HG03280 (cell line): ENCODE data around the gene SGCA.

Experiments used
- ATAC-seq: cut with Tn5 transposase; IDR thresholded peaks from one replicate; pipeline ENCODE4 v1.9.1; 2021; ENCODE audit warnings: mild to moderate bottlenecking, moderate library complexity; ENCODE audit not compliant: unreplicated experiment

SGCA gene

GRCh38 chr17:50180620-50181019, 14.8 kb downstream of the SGCA start:
- no peak for ATAC-seq

GRCh38 chr17:50181144-50181543, 15.3 kb downstream of the SGCA start:
- ATAC-seq, result no peak

GRCh38 chr17:50181591-50182560, 16.1 kb downstream of the SGCA start:
- ATAC-seq, result no peak

- no peak for ATAC-seq
Observed at GRCh38 chr17:50182783-50183420, 17.1 kb downstream of the SGCA start.

- no peak for ATAC-seq
Observed at GRCh38 chr17:50183421-50183994, 17.7 kb downstream of the SGCA start.

DNA sequence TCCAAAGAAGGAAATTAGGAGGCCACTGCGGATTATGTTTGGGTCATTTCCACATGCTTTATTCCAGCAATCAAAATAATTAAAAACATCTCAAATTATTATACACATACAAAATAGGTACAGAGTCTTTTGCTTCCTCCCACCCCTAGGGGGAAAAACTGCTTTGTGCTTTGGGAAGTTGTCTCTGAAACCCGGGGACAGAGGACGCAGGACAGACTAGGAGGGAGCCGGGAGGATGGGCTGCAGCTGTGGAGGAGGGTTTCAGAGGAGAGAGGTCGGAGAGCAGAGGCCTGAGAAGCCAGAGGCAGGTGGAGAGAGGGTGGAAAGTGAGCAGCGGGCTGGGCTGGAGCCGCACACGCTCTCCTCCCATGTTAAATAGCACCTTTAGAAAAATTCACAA, 18.3 kb downstream of the SGCA start:
- no peak for ATAC-seq

- no peak for ATAC-seq
Observed at GRCh38 chr17:50184611-50185398, 19.0 kb downstream of the SGCA start.

GRCh38 chr17:50185631-50186471, 20.0 kb downstream of the SGCA start:
- ATAC-seq, result no peak

GRCh38 chr17:50186661-50187393, 21.0 kb downstream of the SGCA start:
- no peak for ATAC-seq

GRCh38 chr17:50187394-50187725, 21.6 kb downstream of the SGCA start:
- ATAC-seq, result no peak

GRCh38 chr17:50187751-50188530, 22.1 kb downstream of the SGCA start:
- ATAC-seq, result no peak

DNA sequence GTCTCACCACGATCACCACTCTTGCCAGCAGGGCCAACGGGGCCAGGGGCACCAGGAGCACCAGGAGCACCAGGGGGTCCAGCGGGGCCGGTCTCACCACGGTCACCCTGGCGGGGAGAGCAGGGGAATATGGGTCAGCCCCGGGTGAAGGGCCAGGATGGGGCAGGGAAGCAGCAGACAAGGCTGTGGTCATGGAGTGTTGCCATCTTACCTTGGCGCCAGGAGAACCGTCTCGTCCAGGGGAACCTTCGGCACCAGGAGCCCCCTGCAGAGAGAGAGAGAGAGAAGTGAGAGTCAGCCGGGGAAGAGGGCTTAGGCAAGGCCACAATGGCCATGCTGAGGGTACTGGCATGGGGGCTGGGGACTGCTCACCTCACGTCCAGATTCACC, 22.7 kb downstream of the SGCA start:
- ATAC-seq, result no peak

DNA sequence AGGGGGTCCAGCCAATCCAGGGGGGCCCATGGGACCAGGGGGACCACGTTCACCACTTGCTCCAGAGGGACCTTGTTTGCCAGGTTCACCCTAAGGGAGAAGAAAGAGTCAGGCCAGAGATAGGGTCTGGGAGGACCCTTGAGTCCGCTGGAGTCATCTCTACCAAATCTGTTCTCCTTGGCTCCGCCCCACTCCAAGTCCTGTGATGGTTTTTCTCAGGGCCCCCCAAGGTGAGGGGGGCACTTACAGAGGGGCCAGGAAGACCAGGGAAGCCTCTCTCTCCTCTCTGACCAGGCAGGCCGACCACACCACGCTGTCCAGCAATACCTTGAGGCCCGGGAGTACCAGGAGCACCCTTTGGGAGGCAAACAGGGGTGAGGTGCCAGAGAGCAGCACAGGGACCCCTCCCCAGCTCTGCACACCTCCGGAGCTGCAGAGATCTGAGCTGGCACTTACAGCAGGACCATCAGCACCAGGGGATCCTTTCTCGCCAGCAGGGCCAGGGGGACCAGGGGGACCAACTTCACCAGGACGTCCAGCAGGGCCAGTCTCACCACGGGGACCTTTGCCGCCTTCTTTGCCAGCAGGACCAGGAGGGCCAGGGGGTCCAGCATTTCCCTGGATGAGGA, 23.2 kb downstream of the SGCA start:
- no peak for ATAC-seq

DNA sequence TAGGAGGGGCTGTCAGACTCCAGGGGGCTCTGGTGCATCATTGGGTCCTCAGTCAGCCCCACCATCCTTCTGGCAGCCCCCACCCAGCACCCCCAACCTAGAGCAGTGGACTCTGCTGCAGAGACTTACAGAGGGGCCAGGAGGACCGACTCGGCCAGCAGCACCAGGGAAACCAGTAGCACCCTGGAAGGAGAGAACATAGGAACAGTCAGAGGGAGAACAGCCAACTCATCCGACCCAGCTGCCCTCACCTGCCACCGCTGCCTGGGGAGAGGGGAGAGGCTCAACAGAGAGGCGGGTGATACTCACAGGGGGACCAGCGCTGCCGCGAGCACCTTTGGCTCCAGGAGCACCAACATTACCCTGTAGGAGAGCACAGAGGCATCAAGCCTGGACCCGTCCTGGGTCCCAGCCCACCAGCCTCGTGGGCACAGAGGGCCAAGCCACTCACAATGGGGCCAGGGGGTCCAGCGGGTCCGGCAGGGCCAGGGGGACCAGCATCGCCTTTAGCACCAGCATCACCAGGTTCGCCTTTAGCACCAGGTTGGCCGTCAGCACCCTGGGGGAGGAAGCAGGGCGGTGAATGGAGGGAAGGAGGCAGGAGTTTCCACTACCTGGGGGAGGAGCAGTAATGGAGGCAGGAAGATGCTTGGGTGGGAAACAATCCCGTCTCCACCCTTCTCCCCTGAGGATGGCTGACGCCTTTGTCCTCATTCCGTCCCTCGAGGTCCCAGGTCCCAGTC, 23.9 kb downstream of the SGCA start:
- no peak for ATAC-seq

GRCh38 chr17:50190293-50190602, 24.4 kb downstream of the SGCA start:
- ATAC-seq, result no peak

DNA sequence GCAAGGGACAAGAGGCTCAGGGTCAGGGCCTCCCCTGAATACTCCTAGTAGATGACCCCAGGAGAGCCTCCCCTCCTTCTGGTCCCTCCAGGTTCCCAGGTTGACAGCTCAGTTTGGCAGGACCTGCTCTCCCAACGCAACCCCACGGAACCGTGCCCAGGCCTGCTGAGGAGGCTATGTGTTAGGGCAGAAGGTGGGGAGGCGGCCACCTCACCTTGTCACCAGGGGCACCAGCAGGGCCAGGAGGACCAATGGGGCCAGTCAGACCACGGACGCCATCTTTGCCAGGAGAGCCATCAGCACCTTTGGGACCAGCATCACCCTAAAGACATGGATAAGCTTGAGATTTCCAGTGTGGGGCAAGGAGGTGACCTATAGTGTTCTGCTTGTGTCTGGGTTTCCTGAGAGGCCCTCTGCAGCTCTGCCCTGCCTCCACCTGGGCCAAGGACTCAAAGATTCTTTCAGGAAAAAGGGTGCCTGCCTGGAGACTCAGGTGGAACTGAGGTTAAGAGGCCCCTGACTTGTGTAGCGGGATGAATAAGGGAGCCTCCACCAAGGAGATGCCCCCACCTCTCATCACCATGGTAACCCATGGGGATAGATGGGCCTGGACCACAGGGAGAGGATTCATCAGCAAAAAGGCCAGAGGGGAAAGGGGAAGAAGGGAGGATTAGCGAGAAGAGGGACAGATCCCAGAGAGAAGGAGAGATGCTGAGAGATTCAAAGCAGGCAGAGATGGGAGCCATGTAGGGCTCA, 25.0 kb downstream of the SGCA start:
- no peak for ATAC-seq
